WTC11 (cell line): ENCODE measurements around the gene TMPRSS11B. TPM values are rescaled to one million over a fixed set of nuclear protein-coding genes. Genes with fewer than 3 reads are reported as not detected.

Experiments
- ATAC-seq: fragments of 200-7000 bp; cut with Tn5 transposase; 2 replicates; pipeline ENCODE4 v1.10.0; 2021; ENCODE audit warnings: mild to moderate bottlenecking, moderate library complexity
- CTCF ChIA-PET: fragments of 300-600 bp; sonication (Branson Sonifier 250); formaldehyde crosslinking; loops from one replicate; lab custom pipeline; 2021; ENCODE audit warnings: antibody characterized with exemption; lab: Charles Lee
- POLR2A ChIA-PET: fragments of 350-600 bp; sonication (Branson Sonifier 250); formaldehyde crosslinking; loops from one replicate; lab custom pipeline; 2021; ENCODE audit warnings: antibody characterized with exemption; lab: Charles Lee
- DNase-seq: peaks from one replicate; pipeline ENCODE4 v3.0.0; 2021; ENCODE audit warnings: low spot score
- H3K27ac Mint-ChIP-seq: 2 replicates; pipeline ENCODE4 v1.8.0; 2021; ENCODE audit warnings: mixed read lengths
- H3K27me3 Mint-ChIP-seq: 2 replicates; pipeline ENCODE4 v1.8.0; 2021; ENCODE audit warnings: low read depth, mild to moderate bottlenecking, moderate library complexity, mixed read lengths
- H3K36me3 Mint-ChIP-seq: 2 replicates; pipeline ENCODE4 v1.8.0; 2021; ENCODE audit warnings: mixed read lengths
- H3K4me1 Mint-ChIP-seq: 2 replicates; pipeline ENCODE4 v1.8.0; 2022; ENCODE audit warnings: mixed read lengths
- H3K4me3 Mint-ChIP-seq: 2 replicates; pipeline ENCODE4 v1.8.0; 2021; ENCODE audit warnings: mild to moderate bottlenecking, moderate library complexity, mixed read lengths
- H3K9me3 Mint-ChIP-seq: 2 replicates; pipeline ENCODE4 v1.8.0; 2021; ENCODE audit warnings: mixed read lengths
- AFF4 ChIP-seq: sonication (generic); formaldehyde crosslinking; IDR thresholded peaks from 2 replicates; pipeline ENCODE4 v1.8.1; 2023; ENCODE audit warnings: mild to moderate bottlenecking, missing genetic modification reagents, borderline replicate concordance
- AR ChIP-seq: fragments of 250-450 bp; sonication (Bioruptor Pico); IDR thresholded peaks from 2 replicates; pipeline ENCODE4 v1.9.0; 2021; ENCODE audit warnings: mild to moderate bottlenecking
- ATF3 ChIP-seq: sonication (generic); formaldehyde crosslinking; conservative IDR thresholded peaks from 2 replicates; pipeline ENCODE4 v1.8.1; 2022; ENCODE audit warnings: mild to moderate bottlenecking, missing genetic modification reagents
- E2F5 ChIP-seq: sonication (generic); formaldehyde crosslinking; IDR thresholded peaks from 2 replicates; pipeline ENCODE4 v1.8.1; 2022; ENCODE audit warnings: mild to moderate bottlenecking, moderate library complexity, missing genetic modification reagents
- FOXK1 ChIP-seq: sonication (generic); formaldehyde crosslinking; IDR thresholded peaks from 2 replicates; pipeline ENCODE4 v1.8.0; 2022; ENCODE audit warnings: mild to moderate bottlenecking, moderate library complexity, missing genetic modification reagents
- GABPB1 ChIP-seq: sonication (generic); formaldehyde crosslinking; IDR thresholded peaks from 2 replicates; pipeline ENCODE4 v1.8.1; 2023; ENCODE audit warnings: mild to moderate bottlenecking, missing genetic modification reagents
- IRF1 ChIP-seq: sonication (generic); formaldehyde crosslinking; IDR thresholded peaks from 2 replicates; pipeline ENCODE4 v1.8.0; 2023; ENCODE audit warnings: missing genetic modification reagents
- JUN ChIP-seq: sonication (generic); formaldehyde crosslinking; IDR thresholded peaks from 2 replicates; pipeline ENCODE4 v1.8.0; 2023; ENCODE audit warnings: mild to moderate bottlenecking, missing genetic modification reagents
- NFATC4 ChIP-seq: fragments of 250-450 bp; sonication (Bioruptor Pico); IDR thresholded peaks from 2 replicates; pipeline ENCODE4 v1.9.0; 2021; ENCODE audit warnings: mild to moderate bottlenecking
- NR1H2 ChIP-seq: sonication (generic); formaldehyde crosslinking; IDR thresholded peaks from 2 replicates; pipeline ENCODE4 v1.9.0; 2021; ENCODE audit warnings: mild to moderate bottlenecking, moderate library complexity, missing genetic modification reagents
- OVOL2 ChIP-seq: fragments of 250-450 bp; sonication (Bioruptor Pico); IDR thresholded peaks from 2 replicates; pipeline ENCODE4 v1.9.0; 2021; ENCODE audit warnings: mild to moderate bottlenecking, borderline replicate concordance
- TCF7 ChIP-seq: sonication (generic); formaldehyde crosslinking; IDR thresholded peaks from 2 replicates; pipeline ENCODE4 v1.8.0; 2022; ENCODE audit warnings: mild to moderate bottlenecking, low read depth, missing genetic modification reagents, moderate library complexity
- USF1 ChIP-seq: sonication (generic); formaldehyde crosslinking; IDR thresholded peaks from 2 replicates; pipeline ENCODE4 v1.8.0; 2022; ENCODE audit warnings: mild to moderate bottlenecking, missing genetic modification reagents
- ZNF263 ChIP-seq: sonication (generic); formaldehyde crosslinking; IDR thresholded peaks from 2 replicates; pipeline ENCODE4 v1.8.1; 2022; ENCODE audit warnings: low read depth, mild to moderate bottlenecking, moderate library complexity, missing genetic modification reagents
- ZNF396 ChIP-seq: fragments of 250-450 bp; sonication (Bioruptor Pico); IDR thresholded peaks from 2 replicates; pipeline ENCODE4 v1.8.0; 2021; ENCODE audit warnings: mild to moderate bottlenecking, moderate library complexity, borderline replicate concordance
- ZNF416 ChIP-seq: fragments of 250-450 bp; sonication (Bioruptor Pico); IDR thresholded peaks from 2 replicates; pipeline ENCODE4 v1.9.0; 2021; ENCODE audit warnings: mild to moderate bottlenecking, inconsistent platforms
- total RNA-seq: library from RNA; stranded (reverse); gene quantifications from 3 replicates; pipeline ENCODE4 v1.2.3, GENCODE V29; 2021

The TMPRSS11B gene
- total RNA-seq, 1 experiment from 2014 or later: not detected

- no peak for ATAC-seq
- no peak overlapping the region for H3K27ac Mint-ChIP-seq
- no peaks in the 10 kb centered on the region for H3K9me3 Mint-ChIP-seq
- H3K36me3 Mint-ChIP-seq: no peaks in the 10 kb centered on the region
- no peak for DNase-seq
- ChIA-PET CTCF (no interaction called here), POLR2A (no interaction called here)
- no peaks in the 10 kb centered on the region for H3K27me3 Mint-ChIP-seq
- no peak for TF ChIP-seq USF1 (CRISPR knock-in tag)
- TF ChIP-seq NFATC4 (CRISPR knock-in tag): no peak
- TF ChIP-seq ZNF396 (CRISPR knock-in tag): no peak
- TF ChIP-seq FOXK1 (CRISPR knock-in tag): no peak
- no peak for TF ChIP-seq AFF4
- TF ChIP-seq AR: no peak
- no peak for TF ChIP-seq ZNF263
- H3K4me3 Mint-ChIP-seq: no peak overlapping the region
- H3K4me1 Mint-ChIP-seq: no peaks in the 10 kb centered on the region
Measured at GRCh38 chr4:68183417-68183816, 62.1 kb downstream of the TMPRSS11B start.

GRCh38 chr4:68182382-68182820, 63.1 kb downstream of the TMPRSS11B start:
- no peak for DNase-seq
- ChIA-PET POLR2A (interaction anchor here (0.6 kb wide), 1 partner anchor 42 kb away, joined by 5 read pairs; no protein-coding TSS in a partner anchor), CTCF (interaction anchor here (1.2 kb wide), 1 partner anchor 106 kb away, joined by 3 read pairs; no protein-coding TSS in a partner anchor)
- Mint-ChIP-seq H3K27me3 (no peaks in the 10 kb centered on the region), H3K4me1 (no peaks in the 10 kb centered on the region), H3K27ac (no peak overlapping the region), H3K36me3 (no peaks in the 10 kb centered on the region), H3K9me3 (no peaks in the 10 kb centered on the region), H3K4me3 (no peak overlapping the region)
- ATAC-seq: peak; percentile 34
- TF ChIP-seq TCF7 (CRISPR knock-in tag) (no peak), OVOL2 (CRISPR knock-in tag) (no peak), E2F5 (CRISPR knock-in tag) (no peak), NR1H2 (CRISPR knock-in tag) (no peak), JUN (CRISPR knock-in tag) (no peak), GABPB1 (CRISPR knock-in tag) (no peak), ZNF416 (CRISPR knock-in tag) (no peak), ATF3 (CRISPR knock-in tag) (no peak), AR (no peak), IRF1 (CRISPR knock-in tag) (no peak)
